Subcutaneous adipose tissue (tissue), 4 donors: ENCODE results near the gene KLK14. TPM values are rescaled to one million over a fixed set of nuclear protein-coding genes. Genes with fewer than 3 reads are reported as not detected.

ENCODE experiments used
- CTCF ChIP-seq: fragments of 450-650 bp; IDR thresholded peaks from one replicate; pipeline ENCODE4 v1.5.1; 2016; ENCODE audit warnings: low read depth, mild to moderate bottlenecking, control low read depth, antibody characterized with exemption, moderate library complexity
- total RNA-seq, 4 donors: library from RNA; depleted of rRNA; stranded (reverse); fragments of >200 nt; gene quantifications; one replicate each; pipeline ENCODE4 v1.1.0, GENCODE V29; 2016

KLK14 gene
- total RNA-seq, 4 donors from 2014 or later: not detected

GRCh38 chr19:51060973-51061372, 21.7 kb downstream of the KLK14 start:
- no peak for TF ChIP-seq CTCF

- no peak for TF ChIP-seq CTCF
Observed at GRCh38 chr19:51060336-51060735, 22.4 kb downstream of the KLK14 start.

- no peak for TF ChIP-seq CTCF
Observed at GRCh38 chr19:51059715-51060114, 23.0 kb downstream of the KLK14 start.

GRCh38 chr19:51055866-51056265, 26.8 kb downstream of the KLK14 start:
- no peak for TF ChIP-seq CTCF

GRCh38 chr19:51047031-51047335, 35.7 kb downstream of the KLK14 start:
- TF ChIP-seq CTCF: no peak

GRCh38 chr19:51044327-51044726, 38.4 kb downstream of the KLK14 start:
- TF ChIP-seq CTCF: no peak

- TF ChIP-seq CTCF: no peak
Observed at GRCh38 chr19:51043497-51043896, 39.2 kb downstream of the KLK14 start.

GRCh38 chr19:51040151-51040550, 42.5 kb downstream of the KLK14 start:
- TF ChIP-seq CTCF: no peak
